Fibroblast of lung (primary cell): ENCODE results near the gene SCGN. TPM values are rescaled to one million over a fixed set of nuclear protein-coding genes. Genes with fewer than 3 reads are reported as not detected.
"Not testable (repeated sequence)": the region's sequence is repeated elsewhere in the genome, so short reads cannot be mapped to it uniquely, and the experiment has no call there.

Experiments
- DNase-seq, 2 donors: peaks; one replicate each; pipeline versions ENCODE4 v3.0.0 to v3.0.0-alpha.2; 2010; ENCODE audit warnings: low read depth in 2 of 2
- H2AFZ ChIP-seq: 2 replicates; pipeline ENCODE4 v1.5.1; 2012; ENCODE audit warnings: low read length, control low read depth, inconsistent platforms
- H3K27ac ChIP-seq: 2 replicates; pipeline ENCODE4 v1.5.1; 2011; ENCODE audit warnings: low read length, control low read depth; ENCODE audit not compliant: insufficient read depth
- H3K27me3 ChIP-seq: 2 replicates; pipeline ENCODE4 v1.5.1; 2011; ENCODE audit warnings: mild to moderate bottlenecking, low read length; ENCODE audit not compliant: control insufficient read depth, insufficient read depth
- H3K36me3 ChIP-seq: 2 replicates; pipeline ENCODE4 v1.5.1; 2011; ENCODE audit warnings: low read length; ENCODE audit not compliant: control insufficient read depth, insufficient read depth
- H3K4me1 ChIP-seq: 2 replicates; pipeline ENCODE4 v1.5.1; 2011; ENCODE audit warnings: low read length; ENCODE audit not compliant: control insufficient read depth, insufficient read depth; ENCODE audit errors: extremely low read depth
- H3K4me2 ChIP-seq: 2 replicates; pipeline ENCODE4 v1.5.1; 2011; ENCODE audit warnings: low read length, control low read depth; ENCODE audit not compliant: insufficient read depth; ENCODE audit errors: extremely low read depth
- H3K4me3 ChIP-seq, 4 experiments: fragments of 200-600 bp in 1 of 4; sonication (generic) in 1 of 4; replicated peaks in 1 of 4; 2 replicates each; pipeline ENCODE4 v1.5.1; 2011 to 2016; ENCODE audit warnings: low read length in 4 of 4, low read depth in 3 of 4, mild to moderate bottlenecking in 3 of 4, control low read depth in 2 of 4, inconsistent platforms in 1 of 4, mixed read lengths in 1 of 4; ENCODE audit not compliant: insufficient read depth in 1 of 4; ENCODE audit errors: control extremely low read depth in 1 of 4
- H3K79me2 ChIP-seq: 2 replicates; pipeline ENCODE4 v1.5.1; 2012; ENCODE audit warnings: mild to moderate bottlenecking, low read length, inconsistent platforms; ENCODE audit not compliant: control insufficient read depth, insufficient read depth
- H3K9ac ChIP-seq: 2 replicates; pipeline ENCODE4 v1.5.1; 2011; ENCODE audit warnings: mild to moderate bottlenecking, low read length, control low read depth; ENCODE audit not compliant: insufficient read depth
- H3K9me3 ChIP-seq: 2 replicates; pipeline ENCODE4 v1.5.1; 2012; ENCODE audit warnings: low read depth, low read length; ENCODE audit not compliant: control insufficient read depth, insufficient read depth
- H4K20me1 ChIP-seq: 2 replicates; pipeline ENCODE4 v1.5.1; 2011; ENCODE audit warnings: low read length; ENCODE audit not compliant: control insufficient read depth, insufficient read depth; ENCODE audit errors: extremely low read depth
- EZH2 ChIP-seq: IDR thresholded peaks from 2 replicates; pipeline ENCODE4 v1.5.1; 2012; ENCODE audit warnings: low read length, control low read depth, mild to moderate bottlenecking; ENCODE audit errors: missing control alignments
- polyA plus RNA-seq, 2 donors: library from polyadenylated mRNA; depleted of rRNA in 1 of 2; stranded (reverse) in 1 of 2; unstranded in 1 of 2; fragments of >200 nt; gene quantifications; 2 replicates each; pipeline ENCODE4 v1.2.1, GENCODE V29; 2011 to 2012; ENCODE audit warnings: missing spikeins in 1 of 2
- total RNA-seq: library from RNA; depleted of rRNA; stranded (reverse); fragments of >200 nt; gene quantifications from 2 replicates; pipeline ENCODE4 v1.2.1, GENCODE V29; 2014
- TF ChIP-seq, protein P1 (sequence below), 2 donors: IDR thresholded peaks in 1 of 2; conservative IDR thresholded peaks in 1 of 2; 1 replicate in 1 of 2; 2 replicates in 1 of 2; pipeline ENCODE4 v1.5.1; 2011 to 2012; ENCODE audit warnings: low read length in 2 of 2, control low read depth in 1 of 2, inconsistent platforms in 1 of 2, low read depth in 1 of 2, mild to moderate bottlenecking in 1 of 2

The SCGN gene
- total and polyA plus RNA-seq, 2 donors (not counting 1 experiment from before 2014, with no cell fraction given): not detected

DNA sequence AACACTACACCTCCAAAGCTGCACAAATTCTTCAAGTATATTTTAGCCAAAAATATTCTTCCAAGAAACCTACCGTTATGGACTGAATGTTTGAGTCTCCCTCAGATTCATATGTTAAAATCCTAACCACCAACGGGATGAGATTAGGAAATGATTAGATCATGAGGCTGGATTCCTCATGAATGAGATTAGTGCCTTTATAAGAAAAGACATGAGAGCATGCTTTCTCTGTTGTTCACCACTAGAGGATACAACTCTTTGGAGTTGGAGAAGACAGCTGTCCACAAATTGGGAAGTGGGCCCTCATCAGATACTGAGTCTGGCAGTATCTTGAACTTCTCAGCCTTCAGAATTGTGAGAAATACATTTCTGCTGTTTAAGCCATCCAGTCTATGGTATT lies 95.5 kb downstream of the SCGN start:
- Histone ChIP-seq H3K9me3 (no peaks in the 10 kb centered on the region), H4K20me1 (no peaks in the 10 kb centered on the region), H3K9ac (no peak overlapping the region), H3K27me3 (no peaks in the 10 kb centered on the region), H3K27ac (no peak overlapping the region), H2AFZ (no peak overlapping the region), H3K36me3 (no peaks in the 10 kb centered on the region), H3K79me2 (no peaks in the 10 kb centered on the region), H3K4me3 (no peak overlapping the region), H3K4me1 (no peaks in the 10 kb centered on the region), H3K4me2 (no peak overlapping the region)
- no peak for DNase-seq
- no peak for TF ChIP-seq EZH2

DNA sequence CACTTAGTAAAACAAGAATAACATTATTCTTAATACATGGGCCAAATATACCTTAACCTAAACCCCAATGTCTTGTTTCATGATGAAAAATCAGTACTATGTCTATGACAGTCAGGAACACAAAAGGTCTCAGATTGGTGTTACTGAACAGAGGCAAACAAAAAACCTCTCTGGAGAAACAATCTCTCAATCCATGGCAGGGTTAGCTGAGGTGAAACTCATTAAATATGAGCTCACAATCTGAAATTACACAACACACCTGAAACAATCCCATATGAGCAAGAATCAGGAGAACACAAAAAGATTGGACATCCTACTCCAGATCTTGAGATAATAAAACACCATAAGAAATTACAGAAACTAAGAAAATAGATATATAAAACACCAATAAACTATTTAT lies 96.0 kb downstream of the SCGN start:
- Histone ChIP-seq H3K9me3 (no peaks in the 10 kb centered on the region), H3K79me2 (no peaks in the 10 kb centered on the region), H3K4me3 (no peak overlapping the region), H3K9ac (no peak overlapping the region), H3K27ac (no peak overlapping the region), H3K36me3 (no peaks in the 10 kb centered on the region), H3K4me1 (no peaks in the 10 kb centered on the region), H4K20me1 (no peaks in the 10 kb centered on the region), H3K27me3 (no peaks in the 10 kb centered on the region), H2AFZ (no peak overlapping the region), H3K4me2 (no peak overlapping the region)
- TF ChIP-seq EZH2: no peak
- TF ChIP-seq, protein P1, sequence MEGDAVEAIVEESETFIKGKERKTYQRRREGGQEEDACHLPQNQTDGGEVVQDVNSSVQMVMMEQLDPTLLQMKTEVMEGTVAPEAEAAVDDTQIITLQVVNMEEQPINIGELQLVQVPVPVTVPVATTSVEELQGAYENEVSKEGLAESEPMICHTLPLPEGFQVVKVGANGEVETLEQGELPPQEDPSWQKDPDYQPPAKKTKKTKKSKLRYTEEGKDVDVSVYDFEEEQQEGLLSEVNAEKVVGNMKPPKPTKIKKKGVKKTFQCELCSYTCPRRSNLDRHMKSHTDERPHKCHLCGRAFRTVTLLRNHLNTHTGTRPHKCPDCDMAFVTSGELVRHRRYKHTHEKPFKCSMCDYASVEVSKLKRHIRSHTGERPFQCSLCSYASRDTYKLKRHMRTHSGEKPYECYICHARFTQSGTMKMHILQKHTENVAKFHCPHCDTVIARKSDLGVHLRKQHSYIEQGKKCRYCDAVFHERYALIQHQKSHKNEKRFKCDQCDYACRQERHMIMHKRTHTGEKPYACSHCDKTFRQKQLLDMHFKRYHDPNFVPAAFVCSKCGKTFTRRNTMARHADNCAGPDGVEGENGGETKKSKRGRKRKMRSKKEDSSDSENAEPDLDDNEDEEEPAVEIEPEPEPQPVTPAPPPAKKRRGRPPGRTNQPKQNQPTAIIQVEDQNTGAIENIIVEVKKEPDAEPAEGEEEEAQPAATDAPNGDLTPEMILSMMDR (conservative IDR thresholded peaks at IDR 0.05 in 1 of 2, IDR thresholded peaks at IDR 0.05 in 1 of 2; ENCODE audit: low read depth in 1 of 2, low read length in 2 of 2): no peak
- DNase-seq: no peak

DNA sequence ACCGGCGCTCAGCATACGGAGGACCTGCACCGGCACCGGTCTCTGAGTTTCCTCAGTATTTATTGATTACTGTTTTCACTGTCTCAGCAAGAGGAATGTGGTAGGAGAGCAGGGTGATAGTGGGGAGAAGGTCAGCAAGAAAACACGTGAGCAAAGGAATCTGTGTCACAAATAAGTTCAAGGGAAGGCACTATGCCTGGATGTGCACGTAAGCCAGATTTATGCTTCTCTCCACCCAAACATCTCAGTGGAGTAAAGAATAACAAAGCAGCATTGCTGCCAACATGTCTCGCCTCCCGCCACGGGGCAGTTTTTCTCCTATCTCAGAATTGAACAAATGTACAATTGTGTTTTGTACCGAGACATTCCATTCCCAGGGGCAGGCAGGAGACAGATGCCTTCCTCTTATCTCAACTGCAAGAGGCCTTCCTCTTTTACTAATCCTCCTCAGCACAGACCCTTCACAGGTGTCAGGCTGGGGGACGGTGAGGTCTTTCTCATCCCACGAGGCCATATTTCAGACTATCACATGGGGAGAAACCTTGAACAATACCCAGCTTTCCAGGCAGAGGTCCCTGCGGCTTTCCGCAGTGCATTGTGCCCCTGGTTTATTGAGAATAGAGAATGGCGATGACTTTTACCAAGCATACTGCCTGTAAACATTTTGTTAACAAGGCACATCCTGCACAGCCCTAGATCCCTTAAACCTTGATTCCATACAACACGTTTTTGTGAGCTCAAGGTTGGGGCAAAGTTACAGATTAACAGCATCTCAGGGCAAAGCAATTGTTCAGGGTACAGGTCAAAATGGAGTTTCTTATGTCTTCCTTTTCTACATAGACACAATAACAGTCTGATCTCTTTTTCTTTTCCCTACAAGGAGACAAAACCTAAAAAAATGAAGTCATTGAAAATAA lies 96.8 kb downstream of the SCGN start:
- H2AFZ ChIP-seq: not testable (repeated sequence)

DNA sequence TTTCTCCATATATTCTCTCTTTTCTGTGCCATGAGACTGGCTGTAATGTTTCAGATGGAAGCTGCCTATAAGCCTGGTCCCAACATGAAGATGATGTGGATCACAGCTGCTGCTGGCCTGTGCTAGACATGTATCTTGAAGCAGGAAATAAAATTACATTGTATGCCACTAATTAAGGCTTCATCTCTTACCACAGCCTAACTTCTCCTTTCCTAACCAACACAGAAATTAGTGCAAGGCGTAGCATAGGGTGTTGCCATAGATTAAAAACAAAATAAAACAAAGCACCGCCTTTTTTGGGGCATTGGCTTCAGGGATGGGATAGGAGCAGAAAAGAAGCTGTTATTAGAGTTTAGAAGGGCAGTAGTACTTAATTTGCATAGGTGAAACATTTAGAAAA lies 97.8 kb downstream of the SCGN start:
- Histone ChIP-seq H3K27ac (no peak overlapping the region), H3K9ac (no peak overlapping the region), H2AFZ (no peak overlapping the region), H3K4me3 (no peak overlapping the region), H3K36me3 (no peaks in the 10 kb centered on the region), H3K79me2 (no peaks in the 10 kb centered on the region), H3K9me3 (no peaks in the 10 kb centered on the region), H3K4me2 (no peak overlapping the region), H4K20me1 (no peaks in the 10 kb centered on the region), H3K4me1 (no peaks in the 10 kb centered on the region), H3K27me3 (no peaks in the 10 kb centered on the region)
- no peak for DNase-seq
- no peak for TF ChIP-seq EZH2
- TF ChIP-seq, protein P1 (conservative IDR thresholded peaks at IDR 0.05 in 1 of 2, IDR thresholded peaks at IDR 0.05 in 1 of 2; ENCODE audit: low read depth in 1 of 2, low read length in 2 of 2): no peak

More for the DNA sequence above, 96.8 kb downstream of the SCGN start:
- not testable (repeated sequence) for DNase-seq, H3K4me1 ChIP-seq, H3K9me3 ChIP-seq, H3K9ac ChIP-seq, H3K4me2 ChIP-seq, H3K79me2 ChIP-seq, H4K20me1 ChIP-seq, H3K4me3 ChIP-seq, H3K36me3 ChIP-seq, H3K27me3 ChIP-seq, H3K27ac ChIP-seq
